Measurements from ENCODE around the gene PRR20E. TPM values are rescaled to one million over a fixed set of nuclear protein-coding genes. Genes with fewer than 3 reads are reported as not detected.

Gene PRR20E
- total RNA-seq, 2 donors from 2014 or later, result not detected

Other genes starting within 250 kb of the PRR20E start
- not detected for gene PRR20A, start 26.3 kb upstream of the PRR20E start, total RNA-seq
- gene PRR20B, start 19.7 kb upstream of the PRR20E start, total RNA-seq, result not detected
- gene PRR20C, start 13.1 kb upstream of the PRR20E start, total RNA-seq, result not detected
- not detected for gene PRR20D, start 6.6 kb upstream of the PRR20E start, total RNA-seq